Measurements from ENCODE around the gene USP47.

DNA sequence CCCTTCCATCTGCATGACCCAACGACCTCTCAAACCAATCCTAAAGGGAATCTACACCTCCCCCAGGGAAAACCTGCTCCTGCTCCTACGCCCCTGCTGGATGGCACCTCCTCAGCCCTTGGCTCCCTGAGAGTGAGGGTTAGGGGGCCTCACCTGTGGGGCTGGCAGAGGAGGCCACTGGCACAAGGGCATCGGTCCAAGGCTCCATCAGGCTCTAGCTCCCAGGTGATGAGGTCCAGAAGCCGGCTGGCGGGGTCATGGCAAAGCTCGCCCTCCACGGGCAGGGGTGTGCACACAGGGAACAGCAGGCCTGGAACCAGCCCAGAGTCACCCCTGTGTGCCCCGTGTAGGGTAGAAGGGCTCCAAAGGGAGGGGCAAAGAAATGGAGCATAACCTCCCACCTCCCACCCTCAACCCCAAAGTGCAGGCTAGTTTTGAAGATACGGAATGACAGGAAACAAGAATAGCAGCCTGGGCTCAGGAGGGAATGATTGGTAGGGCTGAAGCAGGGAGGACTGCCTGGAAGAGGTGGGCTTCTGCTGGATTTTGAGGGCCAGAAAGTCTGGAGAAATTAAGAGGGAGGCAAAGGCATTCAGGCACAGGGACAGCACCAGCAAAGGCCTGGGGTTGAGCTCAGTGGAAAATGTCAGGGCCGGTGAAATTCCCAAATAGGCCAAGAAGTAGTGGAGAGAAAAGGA, 124.0 kb downstream of the USP47 start:
- TF ChIP-seq, protein P1, sequence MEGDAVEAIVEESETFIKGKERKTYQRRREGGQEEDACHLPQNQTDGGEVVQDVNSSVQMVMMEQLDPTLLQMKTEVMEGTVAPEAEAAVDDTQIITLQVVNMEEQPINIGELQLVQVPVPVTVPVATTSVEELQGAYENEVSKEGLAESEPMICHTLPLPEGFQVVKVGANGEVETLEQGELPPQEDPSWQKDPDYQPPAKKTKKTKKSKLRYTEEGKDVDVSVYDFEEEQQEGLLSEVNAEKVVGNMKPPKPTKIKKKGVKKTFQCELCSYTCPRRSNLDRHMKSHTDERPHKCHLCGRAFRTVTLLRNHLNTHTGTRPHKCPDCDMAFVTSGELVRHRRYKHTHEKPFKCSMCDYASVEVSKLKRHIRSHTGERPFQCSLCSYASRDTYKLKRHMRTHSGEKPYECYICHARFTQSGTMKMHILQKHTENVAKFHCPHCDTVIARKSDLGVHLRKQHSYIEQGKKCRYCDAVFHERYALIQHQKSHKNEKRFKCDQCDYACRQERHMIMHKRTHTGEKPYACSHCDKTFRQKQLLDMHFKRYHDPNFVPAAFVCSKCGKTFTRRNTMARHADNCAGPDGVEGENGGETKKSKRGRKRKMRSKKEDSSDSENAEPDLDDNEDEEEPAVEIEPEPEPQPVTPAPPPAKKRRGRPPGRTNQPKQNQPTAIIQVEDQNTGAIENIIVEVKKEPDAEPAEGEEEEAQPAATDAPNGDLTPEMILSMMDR (conservative IDR thresholded peaks at IDR 0.05; ENCODE audit: low read depth, low read length): no peak
- no peak for TF ChIP-seq EZH2 (IDR thresholded peaks at IDR 0.05; ENCODE audit: borderline replicate concordance, low read depth, low read length, poor library complexity, severe bottlenecking)
